ENCODE results near the gene DERL2.

Gene DERL2

DNA sequence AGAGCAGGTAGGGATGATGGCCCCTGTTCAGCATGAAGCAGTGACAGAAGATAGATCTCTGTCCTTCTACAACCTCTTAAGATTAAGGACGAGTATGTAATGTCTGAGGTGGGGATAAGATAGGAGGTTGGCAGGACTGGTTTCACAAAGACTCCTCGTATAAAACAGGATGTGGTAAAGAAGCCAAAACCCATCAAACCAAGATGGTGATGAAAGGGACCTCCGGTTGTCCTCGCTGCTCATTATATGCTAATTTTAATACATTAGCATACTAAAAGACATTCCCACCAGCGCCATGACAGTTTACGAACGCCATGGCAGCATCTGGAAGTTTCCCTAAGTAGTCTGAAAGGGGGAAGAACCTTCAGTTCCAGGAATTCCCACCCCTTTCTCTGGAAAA lies 27.6 kb upstream of the DERL2 start:
- no peak for DNase-seq
- Mint-ChIP-seq H3K27me3 (no peaks in the 10 kb centered on the region), H3K4me3 (no peak overlapping the region), H3K4me1 (peaks cover 10 to 11% of the 10 kb centered on the region in 2 donors), H3K27ac (no peak overlapping the region), H3K9me3 (peaks cover 0 to 1% of the 10 kb centered on the region in 2 donors), H3K36me3 (peaks cover 31% of the 10 kb centered on the region in 2 donors)
- ATAC-seq (replicated peaks), result no peak

- peaks cover 15 to 21% of the 10 kb centered on the region in 2 donors for H3K36me3 Mint-ChIP-seq
- peaks cover 0 to 1% of the 10 kb centered on the region in 2 donors for H3K9me3 Mint-ChIP-seq
- H3K27ac Mint-ChIP-seq, result no peak overlapping the region
- peaks cover 10 to 11% of the 10 kb centered on the region in 2 donors for H3K4me1 Mint-ChIP-seq
- H3K4me3 Mint-ChIP-seq, result no peak overlapping the region
- no peaks in the 10 kb centered on the region for H3K27me3 Mint-ChIP-seq
- ATAC-seq (replicated peaks), result no peak
- no peak for DNase-seq
Observed at GRCh38 chr17:5511401-5512225, 25.6 kb upstream of the DERL2 start.

GRCh38 chr17:5510771-5511170 lies 24.8 kb upstream of the DERL2 start:
- ATAC-seq (replicated peaks), result no peak
- Mint-ChIP-seq H3K9me3 (peaks cover 0 to 1% of the 10 kb centered on the region in 2 donors), H3K27ac (no peak overlapping the region), H3K27me3 (no peaks in the 10 kb centered on the region), H3K4me3 (no peak overlapping the region), H3K4me1 (peaks cover 10 to 11% of the 10 kb centered on the region in 2 donors), H3K36me3 (peaks cover 12 to 17% of the 10 kb centered on the region in 2 donors)
- no peak for DNase-seq

GRCh38 chr17:5509482-5509881 lies 23.5 kb upstream of the DERL2 start:
- no peaks in the 10 kb centered on the region for H3K27me3 Mint-ChIP-seq
- peaks cover 10 to 11% of the 10 kb centered on the region in 2 donors for H3K4me1 Mint-ChIP-seq
- DNase-seq, result no peak
- ATAC-seq (replicated peaks), result no peak
- H3K9me3 Mint-ChIP-seq, result peaks cover 0 to 1% of the 10 kb centered on the region in 2 donors
- H3K27ac Mint-ChIP-seq, result no peak overlapping the region
- H3K36me3 Mint-ChIP-seq, result peaks cover 6 to 9% of the 10 kb centered on the region in 2 donors
- H3K4me3 Mint-ChIP-seq, result no peak overlapping the region

GRCh38 chr17:5508810-5509209 lies 22.8 kb upstream of the DERL2 start:
- Mint-ChIP-seq H3K27ac (no peak overlapping the region), H3K27me3 (no peaks in the 10 kb centered on the region), H3K4me3 (no peak overlapping the region), H3K9me3 (peaks cover 0 to 1% of the 10 kb centered on the region in 2 donors), H3K36me3 (peaks cover 3 to 4% of the 10 kb centered on the region in 2 donors), H3K4me1 (peaks cover 7 to 11% of the 10 kb centered on the region in 2 donors)
- ATAC-seq (replicated peaks), result no peak
- no peak for DNase-seq

- H3K27me3 Mint-ChIP-seq, result no peaks in the 10 kb centered on the region
- no peak overlapping the region for H3K27ac Mint-ChIP-seq
- H3K9me3 Mint-ChIP-seq, result no peaks in the 10 kb centered on the region
- peaks cover 4 to 7% of the 10 kb centered on the region in 2 donors for H3K36me3 Mint-ChIP-seq
- no peak overlapping the region for H3K4me3 Mint-ChIP-seq
- H3K4me1 Mint-ChIP-seq, result no peaks in the 10 kb centered on the region
- ATAC-seq (replicated peaks) (no peak), DNase-seq (no peak)
Observed at GRCh38 chr17:5506307-5506706, 20.3 kb upstream of the DERL2 start.

DNA sequence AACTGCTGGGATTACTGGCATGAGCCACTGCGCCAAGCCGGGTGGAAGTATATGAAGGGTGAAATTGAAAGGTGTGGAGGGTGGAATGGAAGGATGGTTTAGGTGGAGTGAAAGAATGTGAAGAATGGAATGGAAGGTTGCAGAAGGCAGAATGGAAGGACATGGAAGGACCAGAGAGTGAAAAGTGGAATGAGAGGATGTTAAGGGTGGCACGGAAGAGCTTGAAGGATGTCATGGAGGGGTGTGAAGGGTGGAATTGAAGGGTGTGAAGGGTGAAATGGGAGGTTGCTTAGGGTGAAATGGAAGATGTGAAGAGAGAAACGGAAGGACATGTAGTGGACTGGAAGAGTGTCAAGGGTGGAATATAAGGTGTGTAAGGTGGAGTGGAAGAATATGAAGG lies 16.6 kb upstream of the DERL2 start:
- no peaks in the 10 kb centered on the region for H3K9me3 Mint-ChIP-seq
- no peak overlapping the region for H3K4me3 Mint-ChIP-seq
- H3K27ac Mint-ChIP-seq, result no peak overlapping the region
- no peak for DNase-seq
- no peaks in the 10 kb centered on the region for H3K27me3 Mint-ChIP-seq
- peaks cover 9 to 18% of the 10 kb centered on the region in 2 donors for H3K4me1 Mint-ChIP-seq
- peaks cover 4 to 7% of the 10 kb centered on the region in 2 donors for H3K36me3 Mint-ChIP-seq
- no peak for ATAC-seq (replicated peaks)

DNA sequence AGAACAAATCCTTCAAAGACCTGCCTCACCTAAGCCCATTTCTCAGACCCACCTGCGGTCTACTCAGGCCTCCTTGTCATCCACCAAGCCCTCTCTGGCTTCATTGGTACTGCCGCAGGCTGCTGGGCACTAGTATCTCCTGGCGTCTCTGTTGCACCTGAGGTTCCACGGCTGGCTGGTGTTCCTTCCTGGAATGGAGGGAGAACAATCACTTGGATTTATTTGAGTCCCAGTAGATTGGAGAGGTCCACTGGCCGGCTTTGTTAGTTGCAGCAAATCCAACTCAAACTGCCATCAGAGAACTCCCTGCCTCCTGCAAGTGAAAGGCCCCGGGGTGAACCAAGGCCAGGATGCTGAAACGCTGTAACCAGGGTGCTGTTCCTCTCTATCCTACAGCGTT lies 15.7 kb upstream of the DERL2 start:
- H3K4me3 Mint-ChIP-seq, result peak overlapping the region; percentile 5 to 95
- peaks cover 9 to 18% of the 10 kb centered on the region in 2 donors for H3K4me1 Mint-ChIP-seq
- no peak for ATAC-seq (replicated peaks)
- no peak for DNase-seq
- peaks cover 4 to 7% of the 10 kb centered on the region in 2 donors for H3K36me3 Mint-ChIP-seq
- H3K27me3 Mint-ChIP-seq, result no peaks in the 10 kb centered on the region
- no peak overlapping the region for H3K27ac Mint-ChIP-seq
- H3K9me3 Mint-ChIP-seq, result no peaks in the 10 kb centered on the region

DNA sequence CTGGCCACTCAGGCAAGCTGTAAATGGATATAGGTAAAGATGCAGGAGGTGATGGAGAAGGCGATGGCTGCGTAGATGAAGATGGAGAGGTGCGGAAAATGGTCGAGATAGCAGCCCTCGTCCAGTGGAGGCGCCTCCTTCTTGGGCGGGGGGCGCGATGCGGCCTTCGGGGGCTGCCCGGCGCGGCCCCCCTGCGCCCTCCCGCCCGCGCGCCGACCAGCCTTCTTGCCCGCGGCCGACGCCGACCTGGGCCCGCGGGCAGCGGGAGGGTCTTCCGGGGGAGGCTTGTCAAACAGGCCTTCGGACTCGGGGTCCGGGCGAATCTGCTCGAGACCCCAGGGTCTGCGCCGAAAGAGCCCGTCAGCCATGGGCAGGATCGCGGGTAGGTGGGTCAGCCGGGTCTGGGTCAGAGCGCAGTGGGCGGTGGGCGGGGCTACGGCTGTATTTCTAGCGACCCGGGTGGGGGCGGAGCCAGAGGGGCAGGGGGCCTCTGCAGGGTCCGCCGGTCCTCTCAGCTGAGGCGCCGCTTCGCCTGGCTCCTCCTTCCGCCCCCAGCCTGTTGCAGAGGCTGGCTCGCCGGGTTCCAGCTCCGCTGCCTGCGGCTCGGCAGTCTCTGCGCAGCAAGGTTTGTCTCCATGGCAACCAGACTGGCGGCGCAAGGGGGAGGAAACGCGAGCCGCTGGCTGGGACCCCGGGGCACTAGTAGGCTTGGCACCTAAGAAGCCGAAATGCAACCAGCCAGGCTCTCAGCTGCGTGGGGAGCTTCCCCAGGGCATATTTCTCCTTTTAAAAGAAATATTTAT lies 14.8 kb upstream of the DERL2 start:
- Mint-ChIP-seq H3K36me3 (peaks cover 4 to 7% of the 10 kb centered on the region in 2 donors), H3K4me1 (peaks cover 9 to 18% of the 10 kb centered on the region in 2 donors), H3K27me3 (no peaks in the 10 kb centered on the region), H3K4me3 (peak overlapping the region; percentile 95), H3K9me3 (no peaks in the 10 kb centered on the region), H3K27ac (peak overlapping the region; percentile 93)
- ATAC-seq (replicated peaks) (peak; percentile 89), DNase-seq (peak; percentile 63)

GRCh38 chr17:5500247-5500588 lies 14.2 kb upstream of the DERL2 start:
- no peaks in the 10 kb centered on the region for H3K27me3 Mint-ChIP-seq
- H3K36me3 Mint-ChIP-seq, result peaks cover 2 to 7% of the 10 kb centered on the region in 2 donors

DNA sequence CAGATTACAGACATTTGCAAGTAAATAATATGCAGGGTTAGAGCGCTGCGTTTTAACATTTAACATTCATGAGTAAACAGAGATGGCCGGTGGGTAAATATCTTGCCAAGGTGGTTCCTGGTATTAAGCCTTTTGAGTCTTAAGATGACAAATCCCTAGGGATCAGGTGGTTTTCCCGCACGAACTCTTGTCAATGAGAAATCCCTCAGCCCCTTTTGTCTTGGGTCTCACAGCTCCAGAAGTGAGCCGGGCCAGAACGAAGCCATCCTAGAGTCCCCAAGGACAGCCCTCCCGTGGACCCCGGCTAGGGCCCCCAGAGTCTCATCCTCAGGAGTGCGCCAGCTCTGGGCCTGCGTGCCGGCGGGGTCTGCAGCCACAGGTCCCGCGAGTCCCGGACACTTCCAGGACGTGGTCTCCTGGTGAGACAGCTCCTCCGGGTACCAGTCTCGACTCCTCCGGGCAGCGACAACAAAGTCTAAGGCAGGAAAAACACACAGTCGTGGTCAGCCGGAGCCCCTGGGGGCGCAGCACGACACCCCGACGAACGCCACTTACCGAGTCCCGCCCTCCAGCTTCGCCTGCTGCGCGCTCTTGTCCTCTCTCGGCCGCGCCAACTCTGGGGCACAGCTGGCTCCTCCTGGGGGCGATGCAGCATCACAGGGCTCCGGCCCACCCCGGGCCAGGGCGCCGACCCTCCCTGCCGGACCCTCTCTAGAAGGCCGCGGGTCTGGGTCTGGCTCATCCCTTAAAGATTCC lies 13.7 kb upstream of the DERL2 start:
- no peaks in the 10 kb centered on the region for H3K9me3 Mint-ChIP-seq
- ATAC-seq (replicated peaks) (peak in 1 of 2 donors; percentile 41), DNase-seq (peak; percentile 4)
- H3K4me1 Mint-ChIP-seq, result peaks cover 9 to 18% of the 10 kb centered on the region in 2 donors
- H3K36me3 Mint-ChIP-seq, result peaks cover 2 to 7% of the 10 kb centered on the region in 2 donors
- no peak overlapping the region for H3K27ac Mint-ChIP-seq
- peak overlapping the region; percentile 95 for H3K4me3 Mint-ChIP-seq
- H3K27me3 Mint-ChIP-seq, result no peaks in the 10 kb centered on the region

More at GRCh38 chr17:5500247-5500588, 14.2 kb upstream of the DERL2 start:
- ATAC-seq (replicated peaks) (peak in 1 of 2 donors; percentile 15), DNase-seq (no peak)
- Mint-ChIP-seq H3K4me3 (peak overlapping the region; percentile 95), H3K4me1 (peaks cover 9 to 18% of the 10 kb centered on the region in 2 donors), H3K9me3 (no peaks in the 10 kb centered on the region), H3K27ac (peak overlapping the region; percentile 93)

- Mint-ChIP-seq H3K4me1 (peaks cover 6 to 7% of the 10 kb centered on the region in 2 donors), H3K36me3 (peaks cover 25 to 27% of the 10 kb centered on the region in 2 donors), H3K27me3 (peaks cover 0 to 4% of the 10 kb centered on the region in 2 donors), H3K9me3 (peaks cover 0 to 2% of the 10 kb centered on the region in 2 donors), H3K4me3 (no peak overlapping the region), H3K27ac (no peak overlapping the region)
- no peak for ATAC-seq (replicated peaks)
- DNase-seq, result no peak
Observed at GRCh38 chr17:5492970-5493369, 7.0 kb upstream of the DERL2 start.

DNA sequence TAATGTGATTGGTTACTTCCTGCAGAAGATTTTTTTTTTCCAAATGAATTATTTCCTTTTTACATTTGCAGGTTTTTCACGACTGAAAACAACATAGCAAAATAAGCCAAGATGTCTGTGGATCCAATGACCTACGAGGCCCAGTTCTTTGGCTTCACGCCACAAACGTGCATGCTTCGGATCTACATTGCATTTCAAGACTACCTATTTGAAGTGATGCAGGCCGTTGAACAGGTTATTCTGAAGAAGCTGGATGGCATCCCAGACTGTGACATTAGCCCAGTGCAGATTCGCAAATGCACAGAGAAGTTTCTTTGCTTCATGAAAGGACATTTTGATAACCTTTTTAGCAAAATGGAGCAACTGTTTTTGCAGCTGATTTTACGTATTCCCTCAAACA lies 2.8 kb upstream of the DERL2 start:
- peaks cover 42 to 43% of the 10 kb centered on the region in 2 donors for H3K36me3 Mint-ChIP-seq
- H3K27me3 Mint-ChIP-seq, result peaks cover 0 to 4% of the 10 kb centered on the region in 2 donors
- peaks cover 0 to 2% of the 10 kb centered on the region in 2 donors for H3K9me3 Mint-ChIP-seq
- H3K27ac Mint-ChIP-seq, result no peak overlapping the region
- no peak for ATAC-seq (replicated peaks)
- peaks cover 16 to 30% of the 10 kb centered on the region in 2 donors for H3K4me1 Mint-ChIP-seq
- H3K4me3 Mint-ChIP-seq, result no peak overlapping the region
- no peak for DNase-seq

All from stimulated activated naive B cell treated with anti-CD40 and anti-IgM and Interleukin-4, amounts not matched to agents 10 μg/mL and 1 μg/mL and 100 μg/mL, for 72 hours (primary cell).